HG02943 (cell line): ENCODE data around the gene TTC38.
"Not testable (repeated sequence)": the region's sequence is repeated elsewhere in the genome, so short reads cannot be mapped to it uniquely, and the experiment has no call there.

Source experiments
- ATAC-seq: cut with Tn5 transposase; IDR thresholded peaks from one replicate; pipeline ENCODE4 v1.9.1; 2021; ENCODE audit warnings: mild to moderate bottlenecking, low read depth, moderate library complexity; ENCODE audit not compliant: unreplicated experiment

Gene TTC38

GRCh38 chr22:46244771-46245170, 23.0 kb upstream of the TTC38 start:
- ATAC-seq, result no peak

- ATAC-seq, result no peak
Observed at GRCh38 chr22:46245511-46245910, 22.3 kb upstream of the TTC38 start.

- ATAC-seq, result no peak
Observed at GRCh38 chr22:46246178-46246577, 21.6 kb upstream of the TTC38 start.

GRCh38 chr22:46247443-46247975, 20.3 kb upstream of the TTC38 start:
- ATAC-seq, result no peak

GRCh38 chr22:46250035-46250782, 17.6 kb upstream of the TTC38 start, which contains the start of gene CDPF1:
CDPF1 (minus strand) TSS chr22:46250293; CDS start chr22:46248284, 2,009 bp downstream.
- peak; percentile 83 for ATAC-seq

GRCh38 chr22:46250783-46251125, 17.1 kb upstream of the TTC38 start:
- peak; percentile 15 for ATAC-seq

GRCh38 chr22:46251266-46251665, 16.5 kb upstream of the TTC38 start:
- ATAC-seq, result no peak

GRCh38 chr22:46251816-46252380, 15.9 kb upstream of the TTC38 start:
- no peak for ATAC-seq

GRCh38 chr22:46256358-46256958, 11.3 kb upstream of the TTC38 start:
- no peak for ATAC-seq

GRCh38 chr22:46259374-46259773, 8.4 kb upstream of the TTC38 start:
- ATAC-seq, result no peak

GRCh38 chr22:46260038-46260437, 7.8 kb upstream of the TTC38 start:
- no peak for ATAC-seq

- no peak for ATAC-seq
Observed at GRCh38 chr22:46262449-46263215, 5.2 kb upstream of the TTC38 start.

- ATAC-seq, result no peak
Observed at GRCh38 chr22:46263216-46263590, 4.6 kb upstream of the TTC38 start, which contains the start of gene PKDREJ. PKDREJ (minus strand) TSS chr22:46263343; CDS start chr22:46263322, 21 bp downstream.

- not testable (repeated sequence) for ATAC-seq
Observed at GRCh38 chr22:46264520-46264919, 3.3 kb upstream of the TTC38 start.

GRCh38 chr22:46265627-46266026, 2.2 kb upstream of the TTC38 start:
- ATAC-seq, result not testable (repeated sequence)

- no peak for ATAC-seq
Observed at GRCh38 chr22:46269564-46269963, 1.8 kb downstream of the TTC38 start.

- no peak for ATAC-seq
Observed at GRCh38 chr22:46272196-46272595, 4.4 kb downstream of the TTC38 start.

GRCh38 chr22:46272762-46273431, 5.1 kb downstream of the TTC38 start:
- no peak for ATAC-seq

GRCh38 chr22:46273432-46274148, 5.8 kb downstream of the TTC38 start:
- ATAC-seq, result no peak

- no peak for ATAC-seq
Observed at GRCh38 chr22:46274381-46274780, 6.6 kb downstream of the TTC38 start.
